Testis (tissue), 3 donors: ENCODE results near the gene ANK2. TPM values are rescaled to one million over a fixed set of nuclear protein-coding genes. Genes with fewer than 3 reads are reported as not detected.

Experiments
- DNase-seq: peaks from one replicate; pipeline ENCODE4 v3.0.0-alpha.2; 2019
- H3K27ac ChIP-seq, 2 donors: fragments of 200-600 bp; sonication (generic); one replicate each; pipeline ENCODE4 v1.5.1; 2019
- H3K27me3 ChIP-seq: fragments of 200-600 bp; sonication (generic); one replicate; pipeline ENCODE4 v1.5.1; 2019
- H3K36me3 ChIP-seq: fragments of 200-600 bp; sonication (generic); one replicate; pipeline ENCODE4 v1.5.1; 2017; ENCODE audit warnings: low read depth; ENCODE audit errors: missing control alignments
- H3K4me1 ChIP-seq: fragments of 200-600 bp; sonication (generic); one replicate; pipeline ENCODE4 v1.5.1; 2019
- H3K4me3 ChIP-seq, 2 donors: fragments of 200-600 bp; sonication (generic); one replicate each; pipeline ENCODE4 v1.5.1; 2017 to 2019
- H3K9me3 ChIP-seq: fragments of 200-600 bp; sonication (generic); one replicate; pipeline ENCODE4 v1.5.1; 2017
- POLR2A ChIP-seq: fragments of 450-650 bp; IDR thresholded peaks from one replicate; pipeline ENCODE4 v1.6.1; 2017; ENCODE audit warnings: antibody characterized with exemption, mild to moderate bottlenecking, moderate library complexity
- WGBS, 2 donors: methylation state at CpG; one replicate each; pipeline ENCODE4 v1.1.5; 2018; 5-methylcytosine and 5-hydroxymethylcytosine counted together
- intact Hi-C: fragments of 100-400 bp; cut with DNase I; formaldehyde crosslinking; loops from one replicate; pipeline ENCODE4 v1.15.1; 2023; ENCODE audit warnings: low total_unique reads
- polyA plus RNA-seq: library from polyadenylated mRNA; stranded (reverse); fragments of 350-450 nt; fragmentation: Illumina TruSeq; extraction: RNeasy Lipid Tissue Mini Kit (QIAGEN cat#74804); gene quantifications from one replicate; pipeline ENCODE4 v1.2.3, GENCODE V29; 2014; ENCODE audit warnings: low read depth, low replicate concordance; ENCODE audit not compliant: insufficient read depth
- total RNA-seq, 2 donors: library from RNA; depleted of rRNA; stranded (reverse); fragments of >200 nt; gene quantifications; one replicate each; pipeline ENCODE4 v1.2.3, GENCODE V29; 2016
- TF ChIP-seq, protein P1 (sequence below), 3 experiments: fragments of 450-650 bp in 2 of 3; fragments of 200-600 bp in 1 of 3; sonication (generic) in 1 of 3; IDR thresholded peaks; one replicate each; pipeline ENCODE4 v1.5.1; 2016 to 2019; ENCODE audit warnings: antibody characterized with exemption in 3 of 3, mild to moderate bottlenecking in 2 of 3, moderate library complexity in 1 of 3

Gene ANK2
- total and polyA plus RNA-seq, 3 donors from 2014 or later = 28.0 to 40.0 (median 28.6) TPM

DNA sequence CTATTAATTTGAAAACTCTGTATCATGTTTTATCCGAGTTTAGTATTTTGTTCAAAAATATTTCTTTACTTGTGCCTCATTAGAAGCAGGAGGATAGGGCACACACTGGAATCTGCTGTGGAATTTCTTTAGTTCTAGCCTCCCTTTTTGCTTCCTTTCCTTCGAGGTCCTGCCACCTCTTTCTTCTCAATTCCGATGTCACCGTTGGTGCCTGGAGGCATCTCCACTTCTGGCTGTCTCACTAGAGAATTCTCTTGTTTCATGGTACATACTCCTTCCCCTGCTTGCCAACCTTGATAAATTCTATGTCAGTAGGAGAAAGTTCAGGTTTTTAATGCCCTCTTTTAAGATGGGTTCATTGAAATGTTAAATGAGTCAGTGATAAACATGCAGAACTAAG lies 140.1 kb downstream of the ANK2 start:
- no peaks in the 10 kb centered on the region for H3K27me3 ChIP-seq
- TF ChIP-seq, protein P1, sequence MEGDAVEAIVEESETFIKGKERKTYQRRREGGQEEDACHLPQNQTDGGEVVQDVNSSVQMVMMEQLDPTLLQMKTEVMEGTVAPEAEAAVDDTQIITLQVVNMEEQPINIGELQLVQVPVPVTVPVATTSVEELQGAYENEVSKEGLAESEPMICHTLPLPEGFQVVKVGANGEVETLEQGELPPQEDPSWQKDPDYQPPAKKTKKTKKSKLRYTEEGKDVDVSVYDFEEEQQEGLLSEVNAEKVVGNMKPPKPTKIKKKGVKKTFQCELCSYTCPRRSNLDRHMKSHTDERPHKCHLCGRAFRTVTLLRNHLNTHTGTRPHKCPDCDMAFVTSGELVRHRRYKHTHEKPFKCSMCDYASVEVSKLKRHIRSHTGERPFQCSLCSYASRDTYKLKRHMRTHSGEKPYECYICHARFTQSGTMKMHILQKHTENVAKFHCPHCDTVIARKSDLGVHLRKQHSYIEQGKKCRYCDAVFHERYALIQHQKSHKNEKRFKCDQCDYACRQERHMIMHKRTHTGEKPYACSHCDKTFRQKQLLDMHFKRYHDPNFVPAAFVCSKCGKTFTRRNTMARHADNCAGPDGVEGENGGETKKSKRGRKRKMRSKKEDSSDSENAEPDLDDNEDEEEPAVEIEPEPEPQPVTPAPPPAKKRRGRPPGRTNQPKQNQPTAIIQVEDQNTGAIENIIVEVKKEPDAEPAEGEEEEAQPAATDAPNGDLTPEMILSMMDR (IDR thresholded peaks at IDR 0.05) = no peak
- TF ChIP-seq POLR2A = no peak
- intact Hi-C loops = no loop called here
- 85 to 88% methylated on average over 4 of the region's 4 CpGs for WGBS, 2 donors
- H3K36me3 ChIP-seq = no peaks in the 10 kb centered on the region
- H3K4me1 ChIP-seq = no peaks in the 10 kb centered on the region
- DNase-seq = no peak
- no peaks in the 10 kb centered on the region for H3K9me3 ChIP-seq
- no peak overlapping the region for H3K27ac ChIP-seq
- no peak overlapping the region for H3K4me3 ChIP-seq

DNA sequence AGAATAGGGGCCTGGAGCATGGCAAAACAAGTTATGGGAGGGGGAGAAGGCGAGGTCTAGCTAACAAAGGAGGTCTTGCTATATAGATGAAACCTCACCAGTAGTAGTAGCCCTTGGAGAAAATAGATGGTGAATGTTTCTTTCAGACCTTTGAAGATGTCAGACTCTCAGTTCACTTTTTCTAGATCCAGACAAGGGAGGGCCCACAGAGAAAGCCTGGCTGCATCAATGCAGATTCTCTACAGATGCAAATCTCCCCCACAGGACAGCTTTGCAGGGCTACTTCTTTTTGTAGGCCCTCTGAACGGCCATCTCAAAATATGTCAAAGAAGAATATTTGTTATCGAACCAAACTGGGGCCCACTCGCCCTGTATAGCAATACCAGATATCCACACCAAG lies 159.7 kb downstream of the ANK2 start:
- Histone ChIP-seq H3K4me1 (no peaks in the 10 kb centered on the region), H3K27me3 (no peaks in the 10 kb centered on the region), H3K36me3 (no peaks in the 10 kb centered on the region), H3K27ac (no peak overlapping the region), H3K9me3 (no peaks in the 10 kb centered on the region), H3K4me3 (no peak overlapping the region)
- WGBS, 2 donors = 86 to 93% methylated on average over 4 of the region's 4 CpGs
- intact Hi-C loops = no loop called here
- DNase-seq = no peak
- TF ChIP-seq, protein P1 (IDR thresholded peaks at IDR 0.05) = no peak
- TF ChIP-seq POLR2A = no peak

DNA sequence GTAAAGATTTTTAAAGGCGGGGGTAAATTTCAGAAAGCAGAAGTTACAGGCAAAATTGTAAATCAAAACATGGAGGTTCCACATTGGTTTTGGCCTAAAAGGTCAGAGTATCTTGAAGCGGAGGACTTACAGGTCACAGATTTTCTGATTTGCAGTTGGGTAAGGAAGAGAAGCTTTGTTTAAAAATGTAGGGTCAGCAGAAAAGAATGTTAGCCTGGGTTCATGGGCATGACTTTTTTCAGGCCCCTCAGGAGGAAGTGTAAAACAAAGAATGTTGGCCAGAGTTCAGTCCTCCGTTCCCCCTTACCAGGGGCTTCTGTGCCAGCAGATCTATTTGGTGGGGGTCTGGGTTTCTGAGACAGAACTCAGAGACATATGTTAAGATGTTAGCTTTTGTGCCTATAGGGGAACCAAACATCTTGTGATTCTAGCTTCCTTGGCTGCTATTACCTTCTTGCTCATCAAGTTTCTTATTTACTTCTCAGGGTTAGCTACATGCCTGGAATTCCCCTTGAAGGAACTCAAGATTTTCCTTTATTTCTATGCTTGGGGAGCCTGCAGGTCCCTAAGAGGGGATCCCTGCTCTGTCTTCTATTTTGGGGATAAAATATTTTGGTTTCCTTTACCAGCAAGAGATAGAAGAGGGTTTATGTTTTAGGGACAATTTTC lies 160.3 kb downstream of the ANK2 start:
- intact Hi-C loops = no loop called here
- no peaks in the 10 kb centered on the region for H3K4me1 ChIP-seq
- no peaks in the 10 kb centered on the region for H3K36me3 ChIP-seq
- H3K4me3 ChIP-seq = no peak overlapping the region
- no peak overlapping the region for H3K27ac ChIP-seq
- 88 to 91% methylated on average over 3 of the region's 3 CpGs for WGBS, 2 donors
- no peaks in the 10 kb centered on the region for H3K9me3 ChIP-seq
- no peaks in the 10 kb centered on the region for H3K27me3 ChIP-seq
- DNase-seq = no peak
- TF ChIP-seq, protein P1 (IDR thresholded peaks at IDR 0.05) = no peak
- no peak for TF ChIP-seq POLR2A

DNA sequence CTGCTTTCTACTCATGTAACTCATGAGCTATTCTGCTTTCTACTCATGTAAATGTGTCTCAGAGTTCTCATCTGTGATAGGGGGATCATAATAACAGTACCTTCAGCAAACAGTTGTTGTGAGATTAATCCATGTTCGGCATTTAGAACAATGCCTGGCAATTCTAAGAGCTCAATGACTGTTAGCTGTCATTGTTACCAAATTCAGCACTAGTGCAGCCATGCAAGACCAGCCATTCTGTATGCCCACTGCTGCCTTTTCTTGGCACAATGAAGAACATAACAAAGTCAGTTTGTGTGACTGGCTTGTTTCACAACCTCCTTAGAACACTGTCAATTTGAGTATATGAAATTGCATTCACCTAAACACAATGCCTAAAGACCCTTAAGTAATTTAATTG lies 163.2 kb downstream of the ANK2 start:
- no peaks in the 10 kb centered on the region for H3K9me3 ChIP-seq

More for the DNA sequence above, 163.2 kb downstream of the ANK2 start:
- no peak overlapping the region for H3K27ac ChIP-seq
- 87 to 88% methylated on average over 1 of the region's 1 CpG for WGBS, 2 donors
- no peaks in the 10 kb centered on the region for H3K4me1 ChIP-seq
- no peak overlapping the region for H3K4me3 ChIP-seq
- no peak for DNase-seq
- no peak for TF ChIP-seq POLR2A
- TF ChIP-seq, protein P1 (IDR thresholded peaks at IDR 0.05) = no peak
- intact Hi-C loops = no loop called here
- H3K27me3 ChIP-seq = no peaks in the 10 kb centered on the region
- no peaks in the 10 kb centered on the region for H3K36me3 ChIP-seq
